HG02870 (cell line): ENCODE data around the gene CCDC134.

Experiments used
- ATAC-seq: cut with Tn5 transposase; IDR thresholded peaks from one replicate; pipeline ENCODE4 v1.9.1; 2021; ENCODE audit warnings: mild to moderate bottlenecking, moderate library complexity; ENCODE audit not compliant: unreplicated experiment

CCDC134 gene

GRCh38 chr22:41782751-41783150 lies 17.7 kb upstream of the CCDC134 start:
- no peak for ATAC-seq

- ATAC-seq = no peak
Observed at GRCh38 chr22:41787331-41787730, 13.1 kb upstream of the CCDC134 start.

- ATAC-seq = no peak
Observed at GRCh38 chr22:41793871-41794270, 6.6 kb upstream of the CCDC134 start.

GRCh38 chr22:41798736-41799135 lies 1.7 kb upstream of the CCDC134 start:
- no peak for ATAC-seq

GRCh38 chr22:41799486-41800347 lies 762 bp upstream of the CCDC134 start:
- peak; percentile 18 for ATAC-seq

- ATAC-seq = no peak
Observed at GRCh38 chr22:41801147-41801819, 804 bp downstream of the CCDC134 start.

- ATAC-seq = no peak
Observed at GRCh38 chr22:41801886-41802285, 1.4 kb downstream of the CCDC134 start.

GRCh38 chr22:41805639-41806038 lies 5.2 kb downstream of the CCDC134 start:
- ATAC-seq = no peak

- ATAC-seq = no peak
Observed at GRCh38 chr22:41808400-41808799, 7.9 kb downstream of the CCDC134 start.

- ATAC-seq = no peak
Observed at GRCh38 chr22:41810022-41810421, 9.5 kb downstream of the CCDC134 start.

GRCh38 chr22:41812805-41813545 lies 12.5 kb downstream of the CCDC134 start:
- no peak for ATAC-seq

- ATAC-seq = no peak
Observed at GRCh38 chr22:41813726-41814410, 13.4 kb downstream of the CCDC134 start.

- no peak for ATAC-seq
Observed at GRCh38 chr22:41815716-41816115, 15.2 kb downstream of the CCDC134 start.

GRCh38 chr22:41816241-41816640 lies 15.8 kb downstream of the CCDC134 start:
- no peak for ATAC-seq

GRCh38 chr22:41816871-41817270 lies 16.4 kb downstream of the CCDC134 start:
- ATAC-seq = no peak

GRCh38 chr22:41818011-41818410 lies 17.5 kb downstream of the CCDC134 start:
- ATAC-seq = no peak

- no peak for ATAC-seq
Observed at GRCh38 chr22:41818596-41818995, 18.1 kb downstream of the CCDC134 start.

GRCh38 chr22:41819257-41819656 lies 18.8 kb downstream of the CCDC134 start:
- no peak for ATAC-seq

GRCh38 chr22:41820447-41820846 lies 20.0 kb downstream of the CCDC134 start:
- ATAC-seq = no peak

GRCh38 chr22:41821471-41822316 lies 21.2 kb downstream of the CCDC134 start:
- ATAC-seq = no peak
